ENCODE data around the gene MGAT5.

The MGAT5 gene

GRCh38 chr2:134489732-134490384 is 236.0 kb downstream of the MGAT5 start:
- no peak for DNase-seq

DNA sequence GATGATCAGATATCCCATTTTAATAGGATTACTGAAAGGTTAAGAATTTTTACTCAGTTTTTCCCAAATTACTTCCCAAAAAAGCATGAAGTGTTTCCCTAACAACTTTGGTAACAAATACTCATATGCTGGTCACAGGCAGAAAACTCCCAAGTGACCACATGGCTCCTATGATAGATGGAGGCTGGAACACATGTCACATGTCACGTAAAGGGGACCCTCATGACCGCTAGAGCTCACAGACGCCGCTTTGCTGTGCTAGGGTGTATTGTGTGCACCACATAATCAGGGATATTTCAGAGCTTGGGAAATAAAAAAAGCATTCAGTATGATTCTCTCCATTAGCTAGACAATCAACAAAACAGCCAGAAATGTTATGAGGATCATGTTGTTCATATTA is 236.7 kb downstream of the MGAT5 start:
- DNase-seq = no peak

DNA sequence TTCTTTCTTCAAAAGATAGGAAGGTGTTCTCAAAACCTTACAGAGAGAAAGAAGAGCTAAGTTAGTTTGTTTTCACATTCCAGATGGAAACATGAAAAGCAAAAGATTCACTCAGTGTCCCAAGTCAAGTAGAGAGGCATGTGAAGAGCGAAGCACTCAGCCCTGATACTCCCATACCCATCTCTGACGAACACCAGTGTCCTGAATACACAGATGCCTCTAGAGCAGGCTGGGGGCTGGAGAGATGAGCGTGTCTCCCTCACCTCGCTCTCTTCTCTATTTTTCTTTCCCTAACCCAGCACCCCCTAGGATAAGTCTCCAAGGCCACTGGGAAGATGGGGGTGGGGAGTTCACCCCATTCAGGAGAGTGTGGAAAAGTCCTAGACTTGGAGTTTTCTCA is 237.2 kb downstream of the MGAT5 start:
- no peak for DNase-seq

DNA sequence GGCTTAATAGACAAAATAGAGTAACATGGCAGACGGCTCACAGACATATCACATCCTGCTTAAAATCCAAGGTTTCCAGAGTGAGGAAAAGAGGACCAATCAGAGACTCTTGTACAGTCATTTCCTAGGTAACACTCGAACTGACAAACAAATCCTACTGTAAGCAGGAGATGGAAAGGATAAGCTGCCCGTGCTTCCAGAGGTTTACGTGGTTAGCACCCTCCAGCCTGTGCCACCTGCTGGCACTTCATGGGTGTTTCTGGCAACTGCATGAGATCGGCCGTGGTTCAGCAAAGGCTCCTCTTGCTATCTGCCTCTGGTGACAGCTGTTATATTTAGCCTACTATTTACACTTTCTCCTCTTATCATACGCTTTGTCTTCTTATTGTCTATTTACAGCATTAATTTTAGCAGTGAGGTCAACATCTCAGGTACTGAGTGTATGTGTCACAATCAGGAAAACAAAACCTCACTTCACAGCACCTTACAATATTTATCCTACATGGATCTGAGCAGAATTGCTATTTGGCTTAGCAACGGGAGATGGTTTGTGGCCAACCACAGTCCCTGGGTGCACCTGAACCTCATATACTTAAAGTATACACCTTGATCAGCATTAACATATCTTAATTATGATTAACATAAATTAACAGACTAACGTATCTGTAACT is 238.0 kb downstream of the MGAT5 start:
- DNase-seq = no peak

- no peak for DNase-seq
Observed at GRCh38 chr2:134493797-134494196, 239.9 kb downstream of the MGAT5 start.

GRCh38 chr2:134498654-134499053 is 244.8 kb downstream of the MGAT5 start:
- DNase-seq = no peak

DNA sequence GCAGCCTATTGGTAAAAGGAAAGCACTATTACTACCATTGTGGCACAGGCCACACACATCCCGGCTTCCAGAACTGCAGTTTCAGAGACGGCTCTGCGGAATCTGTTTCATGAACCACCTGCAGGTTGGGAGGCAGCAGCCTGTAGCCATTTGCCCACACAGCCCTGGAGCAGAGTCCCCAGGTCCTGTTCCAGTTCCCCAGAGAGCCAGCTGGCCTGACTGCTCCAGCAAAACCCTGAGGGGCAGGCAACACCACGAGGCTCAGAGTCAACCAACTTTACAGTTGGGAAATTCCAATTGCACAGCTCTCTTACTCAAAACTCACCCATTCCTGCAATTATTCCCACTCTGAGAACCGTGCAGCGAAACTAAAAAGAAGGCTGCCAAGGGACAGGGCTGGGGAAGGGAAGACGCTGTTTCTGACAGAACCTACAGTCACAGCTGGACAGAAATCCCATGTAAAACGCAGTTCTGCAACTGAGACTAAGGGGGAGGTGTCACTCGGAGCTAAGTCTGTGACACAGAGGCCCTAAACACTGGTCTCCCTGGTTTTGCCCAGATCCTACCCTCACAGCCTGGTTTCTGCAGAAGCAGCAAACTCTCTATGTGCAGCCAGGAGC is 245.5 kb downstream of the MGAT5 start:
- DNase-seq = no peak

DNA sequence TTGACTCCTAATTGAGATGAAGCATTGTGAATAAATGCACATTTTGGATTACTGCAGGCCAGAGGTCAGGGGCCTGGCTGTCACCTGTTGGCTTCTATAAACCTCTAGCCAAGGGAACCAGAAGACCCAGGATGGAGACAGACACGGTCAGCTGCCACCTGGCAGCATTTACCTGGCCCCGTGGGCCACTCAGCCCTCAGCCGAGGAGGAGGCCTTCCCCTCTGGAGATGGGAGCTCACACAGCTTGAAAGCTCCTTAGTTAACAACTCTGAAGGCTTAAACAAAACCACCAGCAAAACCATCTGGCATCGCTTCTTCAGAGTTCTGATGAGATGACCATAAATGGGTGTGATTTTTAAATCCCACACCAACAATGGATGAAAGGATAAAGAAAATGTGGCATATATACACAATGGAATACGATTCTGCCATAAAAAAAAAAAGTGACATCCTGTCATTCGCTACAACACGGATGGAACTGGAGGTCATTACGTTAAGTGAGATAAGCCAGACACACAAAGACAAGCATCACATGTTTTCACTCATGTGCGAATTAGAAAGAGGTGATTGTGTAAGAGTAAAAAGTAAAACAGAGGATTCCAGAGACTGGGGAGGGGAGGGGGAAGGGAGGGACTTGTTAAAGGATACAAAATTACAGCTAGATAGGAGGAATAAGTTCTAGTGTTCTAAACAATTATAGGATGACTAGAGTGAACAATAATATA is 246.5 kb downstream of the MGAT5 start:
- DNase-seq = no peak

- no peak for DNase-seq
Observed at GRCh38 chr2:134501476-134502091, 247.7 kb downstream of the MGAT5 start.

- no peak for DNase-seq
Observed at GRCh38 chr2:134502104-134502503, 248.2 kb downstream of the MGAT5 start.

Measured in CD4-positive, alpha-beta T cell treated with Interleukin-17A for 1 hour (primary cell).